NCI-H748 treated with DMSO at 0.1 percent for 48 hours (cell line): ENCODE measurements around the gene PUS7.
"Not testable (repeated sequence)": the region's sequence is repeated elsewhere in the genome, so short reads cannot be mapped to it uniquely, and the experiment has no call there.

ENCODE experiments used
- DNase-seq: peaks from one replicate; lab custom pipeline; 2025; lab: John Stamatoyannopoulos, UW

Gene PUS7

GRCh38 chr7:105497016-105497415, 25.1 kb downstream of the PUS7 start:
- no peak for DNase-seq

DNA sequence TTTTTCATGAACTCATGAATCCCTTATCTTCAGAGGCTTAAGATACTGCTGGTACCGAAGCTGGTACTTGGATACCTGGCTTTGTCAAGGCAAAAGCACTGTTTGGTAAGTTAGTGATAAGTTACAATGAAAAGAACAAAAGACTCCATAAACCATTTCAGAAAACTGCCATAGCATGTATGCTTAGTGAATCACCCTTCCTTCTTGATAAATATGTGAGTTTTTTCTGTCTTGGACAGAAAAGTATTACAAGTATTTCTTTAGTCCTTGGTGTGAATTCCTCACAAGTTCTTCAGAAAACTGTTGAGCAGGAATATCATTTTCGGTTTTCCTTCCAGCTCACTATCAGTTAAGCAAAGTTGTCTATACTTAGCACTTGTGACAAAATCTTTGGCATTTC, 25.6 kb downstream of the PUS7 start:
- DNase-seq: no peak

DNA sequence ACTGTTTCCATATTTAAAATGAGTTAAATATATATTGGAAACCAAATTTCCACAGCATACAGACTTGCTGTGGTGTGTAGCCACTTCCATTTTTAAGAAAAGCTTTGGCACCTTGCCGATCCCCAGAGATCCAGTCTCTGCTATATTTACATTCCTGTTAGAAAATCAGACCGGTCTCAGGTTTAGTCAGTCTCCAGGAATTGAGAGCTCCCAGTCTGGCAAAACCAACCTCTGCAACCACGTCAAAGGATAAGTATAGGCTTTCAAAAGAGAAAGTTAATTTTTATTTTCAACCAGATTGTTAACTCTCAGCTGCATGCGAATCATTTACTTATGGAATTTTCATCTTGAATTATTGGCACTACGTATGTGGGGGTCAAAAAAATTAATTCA, 28.2 kb downstream of the PUS7 start:
- DNase-seq: no peak

DNA sequence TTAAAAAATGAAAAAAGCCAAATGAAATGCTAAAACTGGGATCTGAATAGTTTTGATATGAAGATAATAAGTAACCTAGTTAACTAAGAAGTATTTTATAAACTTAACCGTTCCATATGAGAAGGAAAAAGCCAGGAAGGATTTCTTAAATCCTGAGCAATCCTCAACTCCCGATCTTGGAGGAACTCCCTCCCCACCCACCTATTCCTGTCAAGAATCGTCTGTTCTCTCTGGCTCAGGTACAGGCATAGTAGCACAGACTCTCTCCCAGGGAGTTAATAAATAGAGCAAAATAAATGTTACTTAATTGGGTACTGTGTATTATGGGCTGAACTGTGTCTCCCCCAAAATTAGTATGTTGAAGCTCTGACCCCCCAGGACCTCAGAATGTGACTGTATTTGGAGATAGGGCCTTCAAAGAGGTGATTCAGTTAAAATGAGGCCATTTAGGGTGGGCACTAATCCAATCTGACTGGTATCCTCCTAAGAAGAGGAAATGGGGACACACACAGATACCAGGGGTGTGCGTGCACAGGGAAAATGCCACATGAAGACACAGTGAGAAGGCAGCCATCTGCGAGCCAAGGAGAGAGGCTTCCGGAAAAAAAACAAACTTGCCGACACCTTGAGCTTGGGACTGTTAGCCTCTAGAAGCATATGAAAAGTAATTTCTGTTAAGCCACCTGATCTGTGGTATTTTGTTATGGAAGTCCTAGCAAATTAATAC, 28.7 kb downstream of the PUS7 start:
- DNase-seq: no peak

DNA sequence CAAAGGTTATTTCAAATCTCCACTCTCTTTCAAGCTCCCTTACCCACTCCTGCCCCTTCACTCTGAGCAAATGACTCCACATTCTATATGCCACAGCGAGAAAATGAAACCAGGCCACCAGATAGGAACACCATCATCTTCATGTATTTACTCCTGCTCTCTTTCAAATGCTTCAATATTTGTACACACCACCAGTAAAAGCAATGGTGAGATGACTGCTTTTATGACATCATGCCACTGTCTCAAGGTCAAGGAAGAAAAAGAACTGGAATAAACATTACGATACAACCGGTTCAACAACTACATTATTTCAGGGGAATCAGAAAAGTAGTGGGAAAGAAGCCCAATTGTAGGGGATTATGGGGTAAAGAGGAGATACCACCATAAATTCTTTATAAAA, 32.7 kb downstream of the PUS7 start:
- no peak for DNase-seq

DNA sequence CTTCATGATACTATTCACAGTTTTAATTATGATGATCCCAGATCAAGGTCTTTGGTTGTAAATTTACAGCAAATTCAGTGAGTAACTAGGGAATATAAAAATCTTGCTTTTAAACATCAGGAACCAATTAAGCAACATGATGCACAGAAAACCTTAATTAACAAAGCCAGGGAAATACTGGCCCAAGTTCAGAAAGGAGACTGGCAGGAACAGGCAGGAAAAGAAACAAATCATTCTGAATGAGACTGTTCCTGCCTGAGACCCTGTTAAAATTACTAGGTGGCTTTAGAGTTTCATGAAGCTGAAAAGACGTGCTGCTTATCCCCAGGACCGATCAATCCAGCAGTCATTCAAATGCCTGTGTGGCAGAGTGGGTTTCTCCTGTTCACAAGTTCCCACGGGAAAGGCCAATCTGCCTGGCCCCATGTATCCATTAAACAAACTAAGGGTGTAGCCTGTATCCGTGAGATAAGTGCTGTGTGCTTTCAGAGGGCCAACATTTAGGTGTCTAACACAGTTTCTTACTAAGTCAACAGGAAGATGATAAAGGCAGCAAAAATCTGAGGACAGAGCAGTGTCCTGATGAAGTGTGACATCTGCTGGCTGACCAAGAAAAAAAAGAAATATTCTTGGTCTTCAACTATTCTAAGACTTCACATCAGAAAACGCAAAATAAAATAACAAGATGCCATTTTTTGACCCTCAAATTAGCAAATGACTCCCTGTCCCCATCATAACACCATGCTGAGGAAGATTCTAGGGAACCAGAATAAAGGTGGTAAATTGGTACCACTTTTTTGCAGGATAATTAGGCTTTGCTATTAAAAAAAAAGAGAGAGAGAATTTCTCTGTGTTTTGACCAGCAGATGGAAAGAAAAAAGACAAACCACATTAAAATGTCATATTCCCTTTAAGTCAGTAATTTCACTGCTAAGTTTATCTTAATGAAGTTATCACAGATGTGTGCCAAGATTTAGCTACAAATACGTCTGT, 34.2 kb downstream of the PUS7 start:
- DNase-seq: no peak

- DNase-seq: no peak
These were observed 41.1 kb downstream of the PUS7 start for GRCh38 chr7:105480931-105481330.

- DNase-seq: no peak
These were observed 43.5 kb downstream of the PUS7 start for GRCh38 chr7:105478606-105479005.

DNA sequence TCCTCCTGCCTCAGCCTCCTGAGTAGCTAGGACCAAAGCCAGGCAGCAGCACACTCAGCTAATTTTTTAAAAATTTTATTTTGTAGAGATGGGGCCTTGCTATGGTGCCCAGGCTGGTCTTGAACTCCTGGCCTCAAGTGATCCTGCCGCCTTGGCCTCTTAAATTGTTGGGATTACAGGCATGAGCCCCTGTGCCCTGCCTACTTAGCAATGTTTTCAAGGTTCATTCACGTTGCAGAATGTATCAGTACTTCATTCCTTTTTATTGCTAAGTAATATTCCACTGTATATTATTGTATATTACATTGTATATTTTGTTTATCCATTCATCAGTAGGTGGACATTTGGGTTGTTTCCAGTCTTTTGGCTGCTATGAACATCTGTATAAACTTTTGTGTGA, 44.2 kb downstream of the PUS7 start:
- no peak for DNase-seq

GRCh38 chr7:105474045-105474444, 48.0 kb downstream of the PUS7 start:
- no peak for DNase-seq

- no peak for DNase-seq
These were observed 48.9 kb downstream of the PUS7 start for GRCh38 chr7:105473163-105473562.

DNA sequence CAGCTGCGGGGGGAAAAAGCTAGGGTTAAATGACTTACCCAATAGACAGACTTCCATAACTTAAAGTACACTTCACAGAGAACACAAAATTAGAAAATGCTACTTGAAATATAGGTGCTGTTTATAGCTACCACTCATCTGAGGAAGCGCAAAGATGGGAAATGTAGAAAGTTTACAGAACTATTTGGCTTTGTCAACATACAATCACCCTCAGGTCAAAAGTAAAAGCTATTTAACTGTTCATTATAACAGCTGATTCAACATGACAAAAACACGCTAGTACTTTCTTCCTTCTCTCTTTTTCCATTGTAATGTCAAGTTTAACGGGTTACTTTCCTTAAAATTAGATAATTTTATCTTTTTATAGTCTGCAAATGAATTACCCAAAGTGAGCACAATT, 51.2 kb downstream of the PUS7 start:
- DNase-seq: no peak

- no peak for DNase-seq
These were observed 52.0 kb downstream of the PUS7 start for GRCh38 chr7:105470090-105470489.

DNA sequence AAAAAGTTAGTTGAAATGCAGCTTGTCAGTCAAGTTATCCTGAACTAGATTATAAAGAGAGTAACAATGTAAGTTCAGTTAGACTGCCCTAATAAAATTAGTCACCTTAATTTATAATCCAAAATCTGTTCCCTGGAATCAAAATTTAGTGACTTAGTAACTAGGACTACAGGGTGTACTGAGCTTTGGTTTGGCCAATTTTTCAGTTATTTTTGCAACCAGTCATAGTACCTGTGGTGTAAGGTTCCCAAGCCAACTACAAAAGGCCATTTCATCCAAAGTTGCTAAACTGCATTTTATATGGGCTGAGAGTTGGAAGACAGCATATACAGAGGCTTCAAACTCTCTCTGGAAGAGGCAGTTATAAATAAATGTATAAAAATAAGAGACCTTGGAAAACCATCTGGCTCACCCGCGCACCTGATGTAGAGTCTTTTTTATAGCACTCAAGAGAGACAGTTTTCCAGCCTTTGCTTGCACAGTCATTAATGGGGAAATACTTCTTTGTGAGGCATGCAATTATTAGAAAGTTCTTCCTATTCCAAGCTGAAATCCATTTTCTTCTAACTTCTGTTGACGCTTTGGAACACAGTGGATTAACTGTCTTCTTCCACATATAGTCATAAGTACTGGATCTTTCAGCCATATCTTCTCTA, 59.2 kb downstream of the PUS7 start:
- no peak for DNase-seq

- DNase-seq: no peak
These were observed 60.6 kb downstream of the PUS7 start for GRCh38 chr7:105461518-105461917.

DNA sequence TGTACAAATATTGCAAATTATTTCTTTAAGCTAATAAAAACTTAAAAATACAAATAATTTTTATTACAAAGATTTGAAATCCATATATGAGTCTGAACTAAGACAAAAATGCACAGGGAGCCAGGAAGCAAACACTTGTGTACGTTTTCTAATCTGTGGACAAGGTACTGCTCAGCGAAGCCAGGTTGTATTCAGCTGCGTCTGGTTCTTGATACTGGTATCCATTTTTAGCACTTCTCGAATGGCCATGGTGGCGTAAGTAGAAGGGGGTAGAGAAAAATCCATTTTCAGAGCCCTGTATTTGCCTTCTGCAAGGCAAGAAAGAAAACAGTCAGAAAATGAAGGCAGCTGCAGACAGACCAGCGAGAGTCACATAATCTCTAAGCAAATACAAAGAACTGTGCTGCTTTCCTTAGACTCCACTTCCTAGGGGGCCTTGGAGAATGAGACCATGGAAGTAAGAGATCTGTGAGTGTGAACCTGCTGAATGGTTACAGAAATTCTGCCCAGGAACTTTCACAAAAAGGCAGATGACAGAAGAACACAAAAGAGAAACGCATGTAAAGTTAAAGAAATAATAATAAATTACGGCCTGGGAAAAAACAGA, 64.3 kb downstream of the PUS7 start:
- no peak for DNase-seq

DNA sequence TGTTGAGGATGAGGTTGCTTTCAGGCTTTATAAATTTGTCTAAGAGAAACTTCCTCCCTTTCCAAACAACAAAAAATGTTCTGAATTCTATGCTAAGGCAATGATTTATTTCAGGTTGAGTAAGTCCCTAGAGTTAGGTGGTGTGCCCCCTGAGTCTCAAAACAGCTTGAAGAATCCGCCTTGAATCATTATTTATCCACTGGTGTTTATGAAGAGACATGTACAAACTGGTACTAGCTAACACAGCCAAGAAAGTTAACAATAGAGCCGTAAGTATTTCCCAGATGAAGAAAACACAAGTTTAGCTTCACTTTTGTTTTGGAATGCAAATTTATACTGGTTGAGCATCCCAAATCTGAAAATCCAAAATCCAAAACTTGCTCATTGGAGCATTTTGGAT, 67.2 kb downstream of the PUS7 start:
- no peak for DNase-seq

DNA sequence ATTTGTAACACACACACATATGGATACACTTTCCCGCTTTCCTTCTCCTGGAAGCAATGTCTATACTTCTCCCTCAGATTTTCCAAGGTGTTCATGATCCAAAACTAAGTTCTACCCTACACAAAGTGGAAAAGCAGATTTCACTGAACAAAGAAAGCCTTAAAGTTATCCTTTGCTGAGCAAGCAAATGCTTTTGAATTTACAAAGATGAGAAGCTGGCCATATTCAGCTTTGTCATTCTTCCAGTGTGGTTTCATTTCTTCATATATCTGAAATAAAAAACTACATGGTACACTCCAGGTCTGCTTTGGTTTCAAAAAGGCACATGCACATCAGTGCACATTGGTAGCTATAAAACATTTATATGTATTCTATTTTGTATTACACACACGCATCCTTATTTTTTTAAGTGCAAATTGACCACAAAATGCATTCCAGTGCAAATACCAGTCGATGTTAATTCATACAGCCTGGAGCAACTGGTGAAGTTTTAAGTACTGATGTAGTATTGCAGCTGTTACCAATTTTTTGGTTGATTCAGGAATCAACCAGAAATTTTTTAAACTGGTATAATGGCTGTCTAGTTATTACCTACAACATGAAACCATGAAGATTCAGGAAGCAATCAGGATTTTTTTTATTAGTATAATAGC, 67.8 kb downstream of the PUS7 start:
- DNase-seq: no peak

GRCh38 chr7:105452085-105452484, 70.0 kb downstream of the PUS7 start:
- DNase-seq: no peak

GRCh38 chr7:105450870-105451269, 71.2 kb downstream of the PUS7 start:
- not testable (repeated sequence) for DNase-seq

DNA sequence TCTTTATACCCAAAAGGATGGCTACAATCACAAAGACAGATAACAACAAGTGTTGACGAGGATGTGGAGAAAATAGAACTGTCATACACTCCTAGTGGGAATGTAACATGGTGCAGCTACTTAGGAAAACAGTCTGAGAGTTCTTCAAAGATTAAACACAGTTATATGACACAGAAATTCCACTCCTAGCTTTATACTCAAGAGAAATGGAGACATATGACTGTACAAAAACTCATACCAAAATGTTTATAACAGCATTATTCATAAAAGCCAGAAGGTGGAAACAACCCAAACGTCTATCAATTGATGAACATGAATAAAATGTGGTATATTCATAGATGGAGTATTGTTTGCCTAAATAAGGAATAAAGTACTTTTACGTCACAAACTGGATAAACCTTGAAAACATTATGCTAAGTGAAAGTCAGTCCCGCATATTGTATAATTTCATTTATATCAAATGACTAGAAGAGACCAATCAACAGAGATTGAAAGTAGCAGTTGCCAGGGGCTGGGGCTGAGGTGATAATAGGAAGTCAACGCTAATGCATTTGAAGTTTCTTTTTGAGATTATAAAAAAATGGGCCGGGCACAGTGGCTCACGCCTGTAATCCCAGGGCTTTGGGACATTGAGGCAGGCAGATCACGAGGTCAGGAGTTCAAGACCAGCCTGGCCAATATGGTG, 71.8 kb downstream of the PUS7 start:
- no peak for DNase-seq
